Right lobe of liver (tissue), 6 donors: Measurements from ENCODE around the gene TNPO1. TPM values are rescaled to one million over a fixed set of nuclear protein-coding genes. Genes with fewer than 3 reads are reported as not detected.

Source experiments
- ATAC-seq, 4 donors: fragments of 200-7000 bp; cut with Tn5 transposase; one replicate each; pipeline ENCODE4 v1.9.1; 2020; ENCODE audit warnings: mild to moderate bottlenecking in 4 of 4, moderate library complexity in 4 of 4
- DNase-seq, 3 donors: peaks; one replicate each; pipeline ENCODE4 v3.0.0-alpha.2; 2020
- H3K27ac ChIP-seq, 3 donors: fragments of 200-600 bp; one replicate each; pipeline ENCODE4 v1.8.0; 2022
- H3K27me3 ChIP-seq, 2 donors: fragments of 200-600 bp; one replicate each; pipeline ENCODE4 v1.8.0; 2022
- H3K36me3 ChIP-seq, 4 donors: fragments of 200-600 bp; sonication (generic) in 1 of 4; one replicate each; pipeline versions ENCODE4 v1.5.1 to v1.8.0; 2017 to 2022; ENCODE audit warnings: control low read depth in 1 of 4
- H3K4me1 ChIP-seq, 4 donors: fragments of 200-600 bp; sonication (generic) in 1 of 4; one replicate each; pipeline versions ENCODE4 v1.5.1 to v1.8.0; 2017 to 2022; ENCODE audit warnings: control low read depth in 1 of 4
- H3K4me3 ChIP-seq, 3 donors: fragments of 200-600 bp; one replicate each; pipeline ENCODE4 v1.8.0; 2022
- H3K9me3 ChIP-seq, 4 donors: fragments of 200-600 bp; sonication (generic) in 1 of 4; one replicate each; pipeline versions ENCODE4 v1.5.1 to v1.8.0; 2017 to 2022; ENCODE audit warnings: control low read depth in 1 of 4
- CTCF ChIP-seq, 4 donors: fragments of 200-600 bp in 3 of 4; fragments of 450-650 bp in 1 of 4; IDR thresholded peaks; one replicate each; pipeline versions ENCODE4 v1.5.1 to v1.8.0; 2016 to 2022; ENCODE audit warnings: antibody characterized with exemption in 4 of 4, mild to moderate bottlenecking in 2 of 4
- POLR2A ChIP-seq: fragments of 450-650 bp; IDR thresholded peaks from one replicate; pipeline ENCODE4 v1.6.1; 2017; ENCODE audit warnings: antibody characterized with exemption, mild to moderate bottlenecking
- WGBS: methylation state at CpG from one replicate; pipeline ENCODE4 v1.1.6; 2018; ENCODE audit warnings: low coverage, low lambda C conversion rate; ENCODE audit not compliant: insufficient coverage; ENCODE audit errors: missing lambda C conversion rate; 5-methylcytosine and 5-hydroxymethylcytosine counted together
- intact Hi-C, 2 donors: fragments of 100-400 bp; cut with DNase I; formaldehyde crosslinking; loops; one replicate each; pipeline versions ENCODE4 v1.11.2 to v1.14.1; 2022
- total RNA-seq, 6 experiments: library from RNA; depleted of rRNA in 2 of 6; stranded (reverse); fragments of >200 nt in 2 of 6; fragmentation: NEBNext Ultra II Directional in 3 of 6; extraction: Animal tissue kit (Norgen Biotek cat#: 25700) in 3 of 6; gene quantifications; one replicate each; pipeline versions ENCODE4 v1.1.0 to v1.2.4, GENCODE V29; 2016 to 2023
- donor health status: DM: no; HTN: yes; CAD: no.
- donor health status: DM: no; HTN: no; CAD: no.
- donor health status: DM: no; HTN: no; CAD: no.
- donor health status: DM: no; HTN: yes; CAD: no.
- donor health status: DM: no; HTN: yes; CAD: no.

TNPO1 gene
- total RNA-seq, 6 experiments from 2014 or later = 29.5 to 64.3 (median 41.8) TPM

GRCh38 chr5:72857396-72857795 is 40.9 kb downstream of the TNPO1 start:
- DNase-seq (no peak), ATAC-seq (no peak)
- Histone ChIP-seq H3K9me3 (no peaks in the 10 kb centered on the region), H3K36me3 (peaks cover 3 to 44% (median 11%) of the 10 kb centered on the region in 4 donors), H3K27ac (no peak overlapping the region), H3K4me1 (peaks cover 0 to under 1% (median 0%) of the 10 kb centered on the region in 4 donors), H3K27me3 (no peaks in the 10 kb centered on the region), H3K4me3 (no peak overlapping the region)
- intact Hi-C loops = no loop called here
- TF ChIP-seq POLR2A (no peak), CTCF (IDR thresholded peaks at IDR 0.05) (no peak)
- WGBS = 84% methylated on average over 5 of the region's 5 CpGs

GRCh38 chr5:72859127-72859526 is 42.7 kb downstream of the TNPO1 start:
- Histone ChIP-seq H3K4me1 (no peaks in the 10 kb centered on the region), H3K9me3 (no peaks in the 10 kb centered on the region), H3K27ac (no peak overlapping the region), H3K4me3 (no peak overlapping the region), H3K36me3 (peaks cover 3 to 58% (median 15%) of the 10 kb centered on the region in 4 donors), H3K27me3 (no peaks in the 10 kb centered on the region)
- DNase-seq = no peak
- intact Hi-C loops = no loop called here
- 91% methylated on average over 1 of the region's 1 CpG for WGBS
- no peak for TF ChIP-seq POLR2A
- TF ChIP-seq CTCF (IDR thresholded peaks at IDR 0.05) = no peak
- ATAC-seq = no peak

GRCh38 chr5:72860499-72860898 is 44.0 kb downstream of the TNPO1 start:
- Histone ChIP-seq H3K27ac (no peak overlapping the region), H3K4me3 (no peak overlapping the region), H3K27me3 (no peaks in the 10 kb centered on the region), H3K36me3 (peaks cover 3 to 72% (median 23%) of the 10 kb centered on the region in 4 donors), H3K9me3 (no peaks in the 10 kb centered on the region), H3K4me1 (no peaks in the 10 kb centered on the region)
- TF ChIP-seq POLR2A (no peak), CTCF (IDR thresholded peaks at IDR 0.05) (no peak)
- intact Hi-C loops = no loop called here
- DNase-seq (no peak), ATAC-seq (no peak)
- 90% methylated on average over 4 of the region's 4 CpGs for WGBS

- H3K27me3 ChIP-seq = no peaks in the 10 kb centered on the region
- H3K4me1 ChIP-seq = no peaks in the 10 kb centered on the region
- no peak for TF ChIP-seq CTCF (IDR thresholded peaks at IDR 0.05)
- TF ChIP-seq POLR2A = no peak
- no peak overlapping the region for H3K27ac ChIP-seq
- H3K36me3 ChIP-seq = peaks cover 13 to 55% (median 28%) of the 10 kb centered on the region in 4 donors
- 33% methylated on average over 1 of the region's 1 CpG for WGBS
- H3K4me3 ChIP-seq = no peak overlapping the region
- intact Hi-C loops = no loop called here
- ATAC-seq (peak in 1 of 4 donors; percentile 32), DNase-seq (no peak)
- H3K9me3 ChIP-seq = no peaks in the 10 kb centered on the region
These were observed 55.0 kb downstream of the TNPO1 start for GRCh38 chr5:72871366-72872024.
